Activated effector memory CD4-positive, alpha-beta T cell treated with Interleukin-2 at 50 U/mL for 16 hours (primary cell): ENCODE results near the gene STARD6.
"Not testable (repeated sequence)": the region's sequence is repeated elsewhere in the genome, so short reads cannot be mapped to it uniquely, and the experiment has no call there.

Source experiments
- DNase-seq: peaks from one replicate; pipeline ENCODE4 v3.0.0-alpha.2; 2020

STARD6 gene

GRCh38 chr18:54335638-54336173 lies 22.0 kb downstream of the STARD6 start:
- DNase-seq, result no peak

- DNase-seq, result no peak
Measured at GRCh38 chr18:54330768-54331548, 26.7 kb downstream of the STARD6 start.

- DNase-seq, result no peak
Measured at GRCh38 chr18:54329787-54330186, 27.9 kb downstream of the STARD6 start.

- DNase-seq, result no peak
Measured at GRCh38 chr18:54327818-54328217, 29.8 kb downstream of the STARD6 start.

GRCh38 chr18:54323970-54324369 lies 33.7 kb downstream of the STARD6 start:
- no peak for DNase-seq

GRCh38 chr18:54323561-54323960 lies 34.1 kb downstream of the STARD6 start:
- no peak for DNase-seq

GRCh38 chr18:54316071-54316820 lies 41.4 kb downstream of the STARD6 start:
- DNase-seq, result no peak

GRCh38 chr18:54309564-54309963 lies 48.1 kb downstream of the STARD6 start:
- DNase-seq, result not testable (repeated sequence)

- DNase-seq, result no peak
Measured at GRCh38 chr18:54303408-54303807, 54.2 kb downstream of the STARD6 start.

- not testable (repeated sequence) for DNase-seq
Measured at GRCh38 chr18:54298991-54299390, 58.7 kb downstream of the STARD6 start.

- no peak for DNase-seq
Measured at GRCh38 chr18:54296062-54296461, 61.6 kb downstream of the STARD6 start.

GRCh38 chr18:54294274-54294673 lies 63.4 kb downstream of the STARD6 start:
- no peak for DNase-seq

- peak; percentile 50 for DNase-seq
Measured at GRCh38 chr18:54284981-54285785, 72.5 kb downstream of the STARD6 start.

- DNase-seq, result no peak
Measured at GRCh38 chr18:54284535-54284934, 73.1 kb downstream of the STARD6 start.

GRCh38 chr18:54280220-54280569 lies 77.5 kb downstream of the STARD6 start:
- no peak for DNase-seq

- no peak for DNase-seq
Measured at GRCh38 chr18:54279477-54280219, 78.0 kb downstream of the STARD6 start.

GRCh38 chr18:54278615-54279014 lies 79.0 kb downstream of the STARD6 start:
- no peak for DNase-seq

GRCh38 chr18:54277899-54278298 lies 79.8 kb downstream of the STARD6 start:
- DNase-seq, result no peak
